K562 (cell line): ENCODE results near the gene CPT1C. TPM values are rescaled to one million over a fixed set of nuclear protein-coding genes. Genes with fewer than 3 reads are reported as not detected.

ENCODE experiments used
- ARID2 ChIP-seq: fragments of 450-650 bp; IDR thresholded peaks from 2 replicates; pipeline ENCODE4 v1.6.1; 2017; ENCODE audit warnings: antibody characterized with exemption, mild to moderate bottlenecking
- E2F3 ChIP-seq: fragments of 250-450 bp; sonication (Bioruptor Pico); IDR thresholded peaks from 2 replicates; pipeline ENCODE4 v1.4.0; 2020; ENCODE audit warnings: mild to moderate bottlenecking
- FOXK2 ChIP-seq, 2 experiments: fragments of 450-650 bp; IDR thresholded peaks in 1 of 2; conservative IDR thresholded peaks in 1 of 2; 2 replicates each; pipeline ENCODE4 v1.6.1; 2016; ENCODE audit warnings: low read depth in 2 of 2, mild to moderate bottlenecking in 1 of 2
- NCOA6 ChIP-seq: fragments of 450-650 bp; IDR thresholded peaks from 2 replicates; pipeline ENCODE4 v1.6.1; 2017; ENCODE audit warnings: mild to moderate bottlenecking
- NONO ChIP-seq, 2 experiments: fragments of 200-400 bp in 1 of 2; fragments of 450-650 bp in 1 of 2; formaldehyde crosslinking in 1 of 2; IDR thresholded peaks; 2 replicates each; pipeline ENCODE4 v1.6.1; 2017; ENCODE audit warnings: low read depth in 2 of 2, mild to moderate bottlenecking in 2 of 2, moderate library complexity in 2 of 2, low read length in 1 of 2
- REST ChIP-seq, 2 experiments: fragments of 450-650 bp; formaldehyde crosslinking in 1 of 2; IDR thresholded peaks; 2 replicates each; pipeline versions ENCODE4 v1.4.0 to v1.6.1; 2014 to 2020; ENCODE audit warnings: mild to moderate bottlenecking in 2 of 2, borderline replicate concordance in 1 of 2, low read depth in 1 of 2
- TRIM24 ChIP-seq, 2 experiments: fragments of 450-650 bp; IDR thresholded peaks; 2 replicates each; pipeline ENCODE4 v1.6.1; 2016
- YY1 ChIP-seq, 3 experiments: IDR thresholded peaks; 2 replicates each; pipeline ENCODE4 v1.6.1; 2011; ENCODE audit warnings: low read length in 2 of 3, mild to moderate bottlenecking in 2 of 3, moderate library complexity in 2 of 3, borderline replicate concordance in 1 of 3, control low read depth in 1 of 3, low read depth in 1 of 3; ENCODE audit not compliant: insufficient read depth in 3 of 3, insufficient replicate concordance in 2 of 3, control insufficient read depth in 1 of 3, insufficient read length in 1 of 3; ENCODE audit errors: extremely low read depth in 1 of 3
- polyA plus RNA-seq, 8 experiments: library from polyadenylated mRNA; depleted of rRNA in 4 of 8; stranded (reverse) in 5 of 8; unstranded in 3 of 8; fragments of >200 nt; fragmentation: Nextera tagmentation in 2 of 8; fragmentation: Illumina TruSeq in 1 of 8; extraction: Ambion mirVana in 2 of 8; extraction: Trizol in 1 of 8; gene quantifications; 2 replicates each; pipeline versions ENCODE4 v1.2.1 to v1.2.3, GENCODE V29; 2011 to 2014; ENCODE audit warnings: inconsistent platforms in 1 of 8, missing spikeins in 1 of 8
- total RNA-seq, 7 experiments: library from RNA; depleted of rRNA in 6 of 7; stranded (reverse); fragments of >200 nt in 6 of 7; fragmentation: Illumina TruSeq in 2 of 7; extraction: Trizol in 2 of 7; gene quantifications; 2 replicates each; pipeline versions ENCODE4 v1.2.1 to v1.2.3, GENCODE V29; 2011 to 2021; ENCODE audit warnings: low replicate concordance in 1 of 7
- TF ChIP-seq, protein P1 (sequence below), 2 experiments: fragments of 450-650 bp; IDR thresholded peaks; 2 replicates each; pipeline ENCODE4 v1.6.1; 2016; ENCODE audit warnings: mild to moderate bottlenecking in 2 of 2, borderline replicate concordance in 1 of 2, low read depth in 1 of 2, moderate library complexity in 1 of 2

CPT1C gene
- total and polyA plus RNA-seq, 9 of the 15 experiments (the other 6 are each of a cell fraction or from before 2014, with no cell fraction given) = 1.9 to 12.3 (median 3.0) TPM

DNA sequence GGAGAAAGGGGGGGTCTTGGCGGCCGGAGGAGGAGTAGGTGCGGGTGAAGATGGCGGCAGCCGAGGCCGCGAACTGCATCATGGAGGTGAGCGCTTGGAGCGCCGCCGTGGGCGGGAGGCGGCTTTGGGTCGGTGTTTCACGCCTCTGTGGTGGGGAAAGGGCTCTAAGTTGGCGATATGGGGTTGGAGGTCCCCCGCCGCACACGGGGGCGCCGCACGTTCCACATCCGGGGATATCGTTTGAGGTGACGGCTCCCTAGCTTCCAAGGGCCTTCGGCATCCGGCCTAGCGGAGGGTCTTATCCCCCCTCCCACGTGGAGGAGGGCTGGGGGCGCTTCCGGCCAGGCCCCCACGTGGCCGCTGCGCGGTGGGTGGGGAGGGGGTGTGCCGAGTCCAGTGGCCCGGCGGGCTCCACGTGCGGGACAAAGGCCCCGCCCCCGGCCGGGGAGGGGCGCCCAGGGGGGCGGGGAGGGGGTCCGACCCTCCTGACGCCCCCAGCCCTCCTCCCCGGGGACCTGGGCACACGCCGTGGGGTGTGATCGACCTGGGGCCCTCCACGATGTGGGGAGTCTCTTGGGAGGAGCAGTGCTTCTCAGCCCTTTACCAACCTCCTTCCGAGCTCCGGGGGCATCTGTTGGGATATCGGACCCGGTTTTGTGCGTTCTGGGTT is 13.6 kb upstream of the CPT1C start, which contains the start of gene PRMT1 (continued):
- no peak for TF ChIP-seq REST (IDR thresholded peaks at IDR 0.05; ENCODE audit: borderline replicate concordance)
- TF ChIP-seq REST (CRISPR knock-in tag; IDR thresholded peaks at IDR 0.05; ENCODE audit: low read depth) = peak; percentile 77; the same call in 1 of the 2 replicates
- no peak for TF ChIP-seq NCOA6
- TF ChIP-seq E2F3 = peak; percentile 76; the same call in 1 of the 2 replicates
- TF ChIP-seq TRIM24 (IDR thresholded peaks at IDR 0.05) = peak in 1 of 2 experiments; percentile 18; a peak in 1 of 4 replicates
- TF ChIP-seq YY1 (IDR thresholded peaks at IDR 0.05; ENCODE audit: borderline replicate concordance in 1 of 3, control insufficient read depth in 1 of 3, extremely low read depth in 1 of 3, insufficient read depth in 3 of 3, insufficient read length in 1 of 3, insufficient replicate concordance in 2 of 3, low read depth in 1 of 3, low read length in 2 of 3) = peak; percentile 79 to 95 (median 89)
- TF ChIP-seq NONO (IDR thresholded peaks at IDR 0.05; ENCODE audit: low read depth in 2 of 2, low read length in 1 of 2) = no peak; a peak in 2 of 4 replicates
- TF ChIP-seq FOXK2 (conservative IDR thresholded peaks at IDR 0.05 in 1 of 2, IDR thresholded peaks at IDR 0.05 in 1 of 2; ENCODE audit: low read depth in 2 of 2) = peak in 1 of 2 experiments; percentile 64; a peak in 2 of 4 replicates
- no peak for TF ChIP-seq ARID2
- TF ChIP-seq, protein P1, sequence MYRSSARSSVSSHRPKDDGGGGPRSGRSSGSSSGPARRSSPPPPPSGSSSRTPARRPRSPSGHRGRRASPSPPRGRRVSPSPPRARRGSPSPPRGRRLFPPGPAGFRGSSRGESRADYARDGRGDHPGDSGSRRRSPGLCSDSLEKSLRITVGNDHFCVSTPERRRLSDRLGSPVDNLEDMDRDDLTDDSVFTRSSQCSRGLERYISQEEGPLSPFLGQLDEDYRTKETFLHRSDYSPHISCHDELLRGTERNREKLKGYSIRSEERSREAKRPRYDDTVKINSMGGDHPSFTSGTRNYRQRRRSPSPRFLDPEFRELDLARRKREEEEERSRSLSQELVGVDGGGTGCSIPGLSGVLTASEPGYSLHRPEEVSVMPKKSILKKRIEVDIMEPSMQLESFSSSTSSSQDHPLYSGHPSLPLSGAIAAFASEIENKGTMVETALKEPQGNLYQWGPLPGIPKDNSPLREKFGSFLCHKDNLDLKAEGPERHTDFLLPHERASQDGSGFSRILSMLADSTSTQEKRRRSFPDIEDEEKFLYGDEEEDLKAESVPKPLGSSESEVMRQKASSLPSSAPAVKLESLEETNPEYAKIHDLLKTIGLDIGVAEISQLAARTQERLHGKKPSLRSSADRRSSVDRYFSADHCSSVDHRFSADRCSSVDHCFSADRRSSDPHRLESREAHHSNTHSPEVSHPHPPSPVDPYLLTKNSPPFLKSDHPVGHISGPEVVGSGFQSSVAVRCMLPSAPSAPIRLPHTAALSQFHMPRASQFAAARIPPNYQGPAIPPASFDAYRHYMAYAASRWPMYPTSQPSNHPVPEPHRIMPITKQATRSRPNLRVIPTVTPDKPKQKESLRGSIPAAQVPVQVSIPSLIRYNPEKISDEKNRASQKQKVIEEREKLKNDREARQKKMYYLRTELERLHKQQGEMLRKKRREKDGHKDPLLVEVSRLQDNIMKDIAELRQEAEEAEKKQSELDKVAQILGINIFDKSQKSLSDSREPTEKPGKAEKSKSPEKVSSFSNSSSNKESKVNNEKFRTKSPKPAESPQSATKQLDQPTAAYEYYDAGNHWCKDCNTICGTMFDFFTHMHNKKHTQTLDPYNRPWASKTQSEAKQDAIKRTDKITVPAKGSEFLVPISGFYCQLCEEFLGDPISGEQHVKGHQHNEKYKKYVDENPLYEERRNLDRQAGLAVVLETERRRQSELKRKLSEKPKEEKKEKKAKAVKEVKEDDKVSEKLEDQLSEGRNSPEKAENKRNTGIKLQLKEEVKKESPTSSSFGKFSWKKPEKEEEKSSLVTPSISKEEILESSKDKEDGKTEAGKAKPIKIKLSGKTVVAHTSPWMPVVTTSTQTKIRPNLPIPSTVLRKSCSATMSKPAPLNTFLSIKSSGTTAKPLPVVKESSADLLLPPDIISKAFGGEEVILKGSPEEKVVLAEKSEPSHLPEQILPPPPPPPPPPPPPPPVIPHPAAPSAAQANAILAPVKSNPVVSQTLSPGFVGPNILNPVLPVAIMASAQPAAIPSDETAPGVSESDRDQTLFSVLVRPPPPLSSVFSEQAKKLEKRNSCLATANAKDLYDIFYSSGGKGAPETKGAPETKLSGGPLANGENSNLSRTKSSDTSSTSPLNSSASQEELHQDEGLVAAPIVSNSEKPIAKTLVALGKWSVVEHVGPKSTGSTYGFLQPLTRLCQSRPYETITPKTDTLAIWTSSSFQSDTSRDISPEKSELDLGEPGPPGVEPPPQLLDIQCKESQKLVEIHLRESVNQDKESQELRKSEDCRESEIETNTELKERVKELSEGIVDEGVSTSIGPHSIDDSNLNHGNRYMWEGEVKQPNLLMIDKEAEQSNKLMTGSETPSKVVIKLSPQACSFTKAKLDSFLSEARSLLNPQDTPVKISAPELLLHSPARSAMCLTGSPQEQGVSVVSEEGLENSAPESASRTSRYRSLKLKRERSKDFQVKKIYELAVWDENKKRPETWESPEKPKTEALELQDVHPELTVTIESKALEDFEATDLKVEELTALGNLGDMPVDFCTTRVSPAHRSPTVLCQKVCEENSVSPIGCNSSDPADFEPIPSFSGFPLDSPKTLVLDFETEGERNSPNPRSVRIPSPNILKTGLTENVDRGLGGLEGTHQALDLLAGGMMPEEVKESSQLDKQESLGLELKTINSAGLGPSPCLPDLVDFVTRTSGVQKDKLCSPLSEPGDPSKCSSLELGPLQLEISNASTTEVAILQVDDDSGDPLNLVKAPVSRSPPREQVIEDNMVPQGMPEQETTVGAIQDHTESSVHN (IDR thresholded peaks at IDR 0.05; ENCODE audit: borderline replicate concordance in 1 of 2, low read depth in 1 of 2) = no peak
